H1 (cell line): ENCODE data around the gene ZMIZ1. TPM values are rescaled to one million over a fixed set of nuclear protein-coding genes. Genes with fewer than 3 reads are reported as not detected.

Experiments used
- CTBP2 ChIP-seq: IDR thresholded peaks from 2 replicates; pipeline ENCODE4 v1.7.0; 2011; ENCODE audit warnings: borderline replicate concordance, mild to moderate bottlenecking, moderate library complexity, mixed read lengths, low read length; ENCODE audit not compliant: insufficient read depth, insufficient read length
- EGR1 ChIP-seq: IDR thresholded peaks from 2 replicates; pipeline ENCODE4 v1.6.1; 2011; ENCODE audit warnings: low read depth, low read length, borderline replicate concordance
- SIX5 ChIP-seq: IDR thresholded peaks from 2 replicates; pipeline ENCODE4 v1.6.1; 2011; ENCODE audit warnings: mild to moderate bottlenecking, low read depth, low read length
- polyA plus RNA-seq, 7 experiments: library from polyadenylated mRNA; depleted of rRNA in 3 of 7; stranded (reverse) in 5 of 7; unstranded in 2 of 7; fragments of >200 nt in 5 of 7; fragments of 200-250 nt in 2 of 7; gene quantifications; 1 replicate in 5 of 7; 2 replicates in 1 of 7; 4 replicates in 1 of 7; pipeline versions ENCODE4 v1.2.1 to v1.2.3, GENCODE V29; 2011 to 2013; ENCODE audit warnings: missing spikeins in 2 of 7, mixed read lengths in 2 of 7
- total RNA-seq: library from RNA; stranded (reverse); fragmentation: NEBNext Ultra II Directional; extraction: Animal tissue kit (Norgen Biotek cat#: 25700); gene quantifications from 2 replicates; pipeline ENCODE4 v1.2.1, GENCODE V29; 2021
- TF ChIP-seq, protein P1 (sequence below): fragments of 300-600 bp; sonication (generic); IDR thresholded peaks from 2 replicates; pipeline ENCODE4 v1.7.1; 2012; ENCODE audit warnings: low read length, moderate library complexity, mild to moderate bottlenecking, inconsistent platforms; ENCODE audit not compliant: insufficient replicate concordance
- TF ChIP-seq, protein P2 (sequence below): IDR thresholded peaks from 2 replicates; pipeline ENCODE4 v1.6.1; 2012; ENCODE audit warnings: inconsistent platforms

The ZMIZ1 gene
- total and polyA plus RNA-seq, 2 of the 8 experiments (the other 6 are each of a cell fraction or from before 2014, with no cell fraction given): 8.1 to 28.0 TPM

DNA sequence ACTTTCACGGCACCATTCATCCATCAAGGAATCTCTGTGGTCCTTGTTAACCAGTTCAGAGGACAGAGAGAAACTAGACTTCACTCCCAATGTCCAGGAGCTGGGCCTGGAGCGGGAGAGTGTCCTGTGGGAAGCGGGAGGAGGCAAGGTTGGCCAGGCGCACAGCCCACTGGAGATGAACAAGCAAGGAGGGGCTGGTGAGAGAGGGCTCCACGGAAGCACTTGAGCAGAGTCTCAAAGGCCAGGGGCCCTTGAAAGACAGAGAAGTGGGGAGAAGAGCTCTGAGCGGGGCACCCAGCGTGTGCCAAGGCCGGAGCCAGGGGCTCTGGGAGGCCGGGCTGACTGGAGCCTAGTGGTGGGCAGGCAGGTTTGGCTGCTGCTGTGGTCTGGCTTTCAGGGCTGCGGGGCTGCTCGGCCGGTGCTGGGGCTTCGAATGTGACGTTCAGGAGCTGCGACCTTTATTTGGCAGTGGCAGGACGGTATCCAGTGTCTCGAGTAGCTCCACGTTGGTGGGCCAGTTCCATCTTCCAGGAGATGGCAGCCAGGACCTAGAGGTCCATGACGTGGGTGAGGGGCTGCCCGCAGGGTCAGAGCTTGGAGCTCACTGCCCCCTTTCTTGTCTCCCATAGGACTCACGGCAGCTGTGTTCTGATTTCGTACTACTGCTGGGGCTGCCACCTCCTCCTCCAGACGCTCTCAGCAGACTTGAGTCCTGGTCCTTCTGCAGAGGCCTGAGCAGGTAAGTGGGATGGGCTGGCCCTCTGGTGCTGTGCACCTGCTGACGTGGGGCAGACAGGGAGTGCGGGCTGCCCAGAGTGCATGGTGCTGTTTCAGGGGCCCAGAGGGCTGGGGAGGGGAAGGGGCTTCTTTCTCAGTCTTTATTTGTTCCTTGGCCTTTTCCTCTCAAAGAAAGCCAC is 49.8 kb downstream of the ZMIZ1 start (continued):
- TF ChIP-seq, protein P1, sequence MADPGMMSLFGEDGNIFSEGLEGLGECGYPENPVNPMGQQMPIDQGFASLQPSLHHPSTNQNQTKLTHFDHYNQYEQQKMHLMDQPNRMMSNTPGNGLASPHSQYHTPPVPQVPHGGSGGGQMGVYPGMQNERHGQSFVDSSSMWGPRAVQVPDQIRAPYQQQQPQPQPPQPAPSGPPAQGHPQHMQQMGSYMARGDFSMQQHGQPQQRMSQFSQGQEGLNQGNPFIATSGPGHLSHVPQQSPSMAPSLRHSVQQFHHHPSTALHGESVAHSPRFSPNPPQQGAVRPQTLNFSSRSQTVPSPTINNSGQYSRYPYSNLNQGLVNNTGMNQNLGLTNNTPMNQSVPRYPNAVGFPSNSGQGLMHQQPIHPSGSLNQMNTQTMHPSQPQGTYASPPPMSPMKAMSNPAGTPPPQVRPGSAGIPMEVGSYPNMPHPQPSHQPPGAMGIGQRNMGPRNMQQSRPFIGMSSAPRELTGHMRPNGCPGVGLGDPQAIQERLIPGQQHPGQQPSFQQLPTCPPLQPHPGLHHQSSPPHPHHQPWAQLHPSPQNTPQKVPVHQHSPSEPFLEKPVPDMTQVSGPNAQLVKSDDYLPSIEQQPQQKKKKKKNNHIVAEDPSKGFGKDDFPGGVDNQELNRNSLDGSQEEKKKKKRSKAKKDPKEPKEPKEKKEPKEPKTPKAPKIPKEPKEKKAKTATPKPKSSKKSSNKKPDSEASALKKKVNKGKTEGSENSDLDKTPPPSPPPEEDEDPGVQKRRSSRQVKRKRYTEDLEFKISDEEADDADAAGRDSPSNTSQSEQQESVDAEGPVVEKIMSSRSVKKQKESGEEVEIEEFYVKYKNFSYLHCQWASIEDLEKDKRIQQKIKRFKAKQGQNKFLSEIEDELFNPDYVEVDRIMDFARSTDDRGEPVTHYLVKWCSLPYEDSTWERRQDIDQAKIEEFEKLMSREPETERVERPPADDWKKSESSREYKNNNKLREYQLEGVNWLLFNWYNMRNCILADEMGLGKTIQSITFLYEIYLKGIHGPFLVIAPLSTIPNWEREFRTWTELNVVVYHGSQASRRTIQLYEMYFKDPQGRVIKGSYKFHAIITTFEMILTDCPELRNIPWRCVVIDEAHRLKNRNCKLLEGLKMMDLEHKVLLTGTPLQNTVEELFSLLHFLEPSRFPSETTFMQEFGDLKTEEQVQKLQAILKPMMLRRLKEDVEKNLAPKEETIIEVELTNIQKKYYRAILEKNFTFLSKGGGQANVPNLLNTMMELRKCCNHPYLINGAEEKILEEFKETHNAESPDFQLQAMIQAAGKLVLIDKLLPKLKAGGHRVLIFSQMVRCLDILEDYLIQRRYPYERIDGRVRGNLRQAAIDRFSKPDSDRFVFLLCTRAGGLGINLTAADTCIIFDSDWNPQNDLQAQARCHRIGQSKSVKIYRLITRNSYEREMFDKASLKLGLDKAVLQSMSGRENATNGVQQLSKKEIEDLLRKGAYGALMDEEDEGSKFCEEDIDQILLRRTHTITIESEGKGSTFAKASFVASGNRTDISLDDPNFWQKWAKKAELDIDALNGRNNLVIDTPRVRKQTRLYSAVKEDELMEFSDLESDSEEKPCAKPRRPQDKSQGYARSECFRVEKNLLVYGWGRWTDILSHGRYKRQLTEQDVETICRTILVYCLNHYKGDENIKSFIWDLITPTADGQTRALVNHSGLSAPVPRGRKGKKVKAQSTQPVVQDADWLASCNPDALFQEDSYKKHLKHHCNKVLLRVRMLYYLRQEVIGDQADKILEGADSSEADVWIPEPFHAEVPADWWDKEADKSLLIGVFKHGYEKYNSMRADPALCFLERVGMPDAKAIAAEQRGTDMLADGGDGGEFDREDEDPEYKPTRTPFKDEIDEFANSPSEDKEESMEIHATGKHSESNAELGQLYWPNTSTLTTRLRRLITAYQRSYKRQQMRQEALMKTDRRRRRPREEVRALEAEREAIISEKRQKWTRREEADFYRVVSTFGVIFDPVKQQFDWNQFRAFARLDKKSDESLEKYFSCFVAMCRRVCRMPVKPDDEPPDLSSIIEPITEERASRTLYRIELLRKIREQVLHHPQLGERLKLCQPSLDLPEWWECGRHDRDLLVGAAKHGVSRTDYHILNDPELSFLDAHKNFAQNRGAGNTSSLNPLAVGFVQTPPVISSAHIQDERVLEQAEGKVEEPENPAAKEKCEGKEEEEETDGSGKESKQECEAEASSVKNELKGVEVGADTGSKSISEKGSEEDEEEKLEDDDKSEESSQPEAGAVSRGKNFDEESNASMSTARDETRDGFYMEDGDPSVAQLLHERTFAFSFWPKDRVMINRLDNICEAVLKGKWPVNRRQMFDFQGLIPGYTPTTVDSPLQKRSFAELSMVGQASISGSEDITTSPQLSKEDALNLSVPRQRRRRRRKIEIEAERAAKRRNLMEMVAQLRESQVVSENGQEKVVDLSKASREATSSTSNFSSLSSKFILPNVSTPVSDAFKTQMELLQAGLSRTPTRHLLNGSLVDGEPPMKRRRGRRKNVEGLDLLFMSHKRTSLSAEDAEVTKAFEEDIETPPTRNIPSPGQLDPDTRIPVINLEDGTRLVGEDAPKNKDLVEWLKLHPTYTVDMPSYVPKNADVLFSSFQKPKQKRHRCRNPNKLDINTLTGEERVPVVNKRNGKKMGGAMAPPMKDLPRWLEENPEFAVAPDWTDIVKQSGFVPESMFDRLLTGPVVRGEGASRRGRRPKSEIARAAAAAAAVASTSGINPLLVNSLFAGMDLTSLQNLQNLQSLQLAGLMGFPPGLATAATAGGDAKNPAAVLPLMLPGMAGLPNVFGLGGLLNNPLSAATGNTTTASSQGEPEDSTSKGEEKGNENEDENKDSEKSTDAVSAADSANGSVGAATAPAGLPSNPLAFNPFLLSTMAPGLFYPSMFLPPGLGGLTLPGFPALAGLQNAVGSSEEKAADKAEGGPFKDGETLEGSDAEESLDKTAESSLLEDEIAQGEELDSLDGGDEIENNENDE: no peak
- TF ChIP-seq CTBP2: no peak
- no peak for TF ChIP-seq SIX5
- TF ChIP-seq, protein P2, sequence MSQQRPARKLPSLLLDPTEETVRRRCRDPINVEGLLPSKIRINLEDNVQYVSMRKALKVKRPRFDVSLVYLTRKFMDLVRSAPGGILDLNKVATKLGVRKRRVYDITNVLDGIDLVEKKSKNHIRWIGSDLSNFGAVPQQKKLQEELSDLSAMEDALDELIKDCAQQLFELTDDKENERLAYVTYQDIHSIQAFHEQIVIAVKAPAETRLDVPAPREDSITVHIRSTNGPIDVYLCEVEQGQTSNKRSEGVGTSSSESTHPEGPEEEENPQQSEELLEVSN: no peak
- no peak for TF ChIP-seq EGR1
